CD14-positive monocyte (primary cell): ENCODE measurements around the gene TPR. TPM values are rescaled to one million over a fixed set of nuclear protein-coding genes. Genes with fewer than 3 reads are reported as not detected.

Source experiments
- DNase-seq, 3 donors: peaks; one replicate each; pipeline ENCODE4 v3.0.0-alpha.2; 2011 to 2022
- H2AFZ ChIP-seq: 2 replicates; pipeline ENCODE4 v1.6.0; 2012; ENCODE audit warnings: mild to moderate bottlenecking, low read depth, low read length, inconsistent platforms; ENCODE audit not compliant: insufficient read depth, poor library complexity, severe bottlenecking
- H3K27ac ChIP-seq, 2 donors: 1 replicate in 1 of 2; 2 replicates in 1 of 2; pipeline ENCODE4 v1.5.1; 2012 to 2013; ENCODE audit warnings: low read length in 2 of 2, control low read depth in 1 of 2, inconsistent platforms in 1 of 2, low read depth in 1 of 2, mild to moderate bottlenecking in 1 of 2
- H3K27me3 ChIP-seq, 2 donors: one replicate each; pipeline versions ENCODE4 v1.6.0 to v1.6.1; 2011 to 2013; ENCODE audit warnings: low read length in 2 of 2; ENCODE audit not compliant: control insufficient read depth in 2 of 2, insufficient read depth in 2 of 2
- H3K36me3 ChIP-seq, 2 donors: replicated peaks in 1 of 2; 1 replicate in 1 of 2; 2 replicates in 1 of 2; pipeline versions ENCODE4 v1.5.1 to v1.6.1; 2012 to 2013; ENCODE audit warnings: low read length in 2 of 2, control low read depth in 1 of 2, inconsistent platforms in 1 of 2, mild to moderate bottlenecking in 1 of 2; ENCODE audit not compliant: insufficient read depth in 2 of 2, control insufficient read depth in 1 of 2
- H3K4me1 ChIP-seq, 2 donors: 1 replicate in 1 of 2; 2 replicates in 1 of 2; pipeline versions ENCODE4 v1.5.1 to v1.6.1; 2012 to 2013; ENCODE audit warnings: low read length in 2 of 2, control low read depth in 1 of 2, inconsistent platforms in 1 of 2, mild to moderate bottlenecking in 1 of 2, moderate library complexity in 1 of 2; ENCODE audit not compliant: insufficient read depth in 2 of 2, control insufficient read depth in 1 of 2
- H3K4me2 ChIP-seq: replicated peaks from 2 replicates; pipeline ENCODE3; 2012; ENCODE audit warnings: low read length, moderate library complexity, mild to moderate bottlenecking; ENCODE audit not compliant: poor library complexity, severe bottlenecking; ENCODE audit errors: extremely low read depth
- H3K4me3 ChIP-seq, 3 experiments: fragments of 200-600 bp in 1 of 3; sonication (generic) in 1 of 3; replicated peaks in 1 of 3; 1 replicate in 2 of 3; 2 replicates in 1 of 3; pipeline ENCODE4 v1.5.1; 2011 to 2013; ENCODE audit warnings: low read length in 3 of 3, mild to moderate bottlenecking in 3 of 3, control low read depth in 2 of 3, low read depth in 2 of 3, inconsistent platforms in 1 of 3, moderate library complexity in 1 of 3
- H3K79me2 ChIP-seq: 2 replicates; pipeline ENCODE4 v1.6.0; 2012; ENCODE audit warnings: mild to moderate bottlenecking, control low read depth, inconsistent platforms, low read length, moderate library complexity; ENCODE audit not compliant: insufficient read depth
- H3K9ac ChIP-seq: 2 replicates; pipeline ENCODE4 v1.6.0; 2017; ENCODE audit warnings: low read length, mild to moderate bottlenecking; ENCODE audit not compliant: insufficient read depth, poor library complexity, severe bottlenecking
- H3K9me3 ChIP-seq, 2 donors: replicated peaks in 1 of 2; 1 replicate in 1 of 2; 2 replicates in 1 of 2; pipeline versions ENCODE4 v1.5.1 to v1.6.1; 2012 to 2013; ENCODE audit warnings: low read length in 2 of 2, control low read depth in 1 of 2; ENCODE audit not compliant: control insufficient read depth in 1 of 2, insufficient read depth in 1 of 2
- H4K20me1 ChIP-seq: 2 replicates; pipeline ENCODE4 v1.6.0; 2012; ENCODE audit warnings: mild to moderate bottlenecking, low read length, control low read depth, moderate library complexity; ENCODE audit not compliant: insufficient read depth
- H3K27ac Mint-ChIP-seq, 7 donors: one replicate each; pipeline ENCODE4 v1.8.0; 2020; ENCODE audit warnings: mild to moderate bottlenecking in 7 of 7, mixed read lengths in 7 of 7, moderate library complexity in 6 of 7, inconsistent platforms in 2 of 7
- H3K27me3 Mint-ChIP-seq, 3 donors: one replicate each; pipeline ENCODE4 v1.8.0; 2021 to 2022; ENCODE audit warnings: low read depth in 3 of 3, mild to moderate bottlenecking in 3 of 3, mixed read lengths in 3 of 3, moderate library complexity in 3 of 3, inconsistent platforms in 1 of 3
- H3K36me3 Mint-ChIP-seq, 2 donors: one replicate each; pipeline ENCODE4 v1.8.0; 2020; ENCODE audit warnings: mixed read lengths in 2 of 2, inconsistent platforms in 1 of 2, mild to moderate bottlenecking in 1 of 2
- H3K4me1 Mint-ChIP-seq: one replicate; pipeline ENCODE4 v1.8.0; 2020; ENCODE audit warnings: mild to moderate bottlenecking, mixed read lengths
- H3K4me3 Mint-ChIP-seq, 2 donors: one replicate each; pipeline ENCODE4 v1.8.0; 2020; ENCODE audit warnings: mild to moderate bottlenecking in 2 of 2, mixed read lengths in 2 of 2, moderate library complexity in 1 of 2
- H3K9me3 Mint-ChIP-seq, 7 donors: one replicate each; pipeline ENCODE4 v1.8.0; 2020 to 2022; ENCODE audit warnings: mixed read lengths in 7 of 7, mild to moderate bottlenecking in 6 of 7, moderate library complexity in 6 of 7, inconsistent platforms in 2 of 7
- WGBS: methylation state at CpG from one replicate; pipeline ENCODE4 v1.1.5; 2013; ENCODE audit warnings: missing lambda C conversion rate; ENCODE audit not compliant: insufficient coverage; 5-methylcytosine and 5-hydroxymethylcytosine counted together
- intact Hi-C, 2 donors: fragments of 100-400 bp; cut with micrococcal nuclease; formaldehyde crosslinking; loops; one replicate each; pipeline versions ENCODE4 v1.15.0 to v1.15.1; 2023
- polyA plus RNA-seq, 3 donors: library from polyadenylated mRNA; depleted of rRNA in 1 of 3; unstranded in 2 of 3; stranded (reverse) in 1 of 3; fragments of 300-500 nt in 2 of 3; fragments of >200 nt in 1 of 3; fragmentation: Illumina TruSeq in 2 of 3; gene quantifications; 1 replicate in 2 of 3; 2 replicates in 1 of 3; pipeline ENCODE4 v1.2.3, GENCODE V29; 2012 to 2021
- TF ChIP-seq, protein P1 (sequence below): fragments of 200-600 bp; IDR thresholded peaks from one replicate; pipeline ENCODE4 v1.8.0; 2022; ENCODE audit warnings: antibody characterized with exemption, mild to moderate bottlenecking

The TPR gene
- polyA plus RNA-seq, 3 donors = 4.3 to 23.3 (median 13.2) TPM

DNA sequence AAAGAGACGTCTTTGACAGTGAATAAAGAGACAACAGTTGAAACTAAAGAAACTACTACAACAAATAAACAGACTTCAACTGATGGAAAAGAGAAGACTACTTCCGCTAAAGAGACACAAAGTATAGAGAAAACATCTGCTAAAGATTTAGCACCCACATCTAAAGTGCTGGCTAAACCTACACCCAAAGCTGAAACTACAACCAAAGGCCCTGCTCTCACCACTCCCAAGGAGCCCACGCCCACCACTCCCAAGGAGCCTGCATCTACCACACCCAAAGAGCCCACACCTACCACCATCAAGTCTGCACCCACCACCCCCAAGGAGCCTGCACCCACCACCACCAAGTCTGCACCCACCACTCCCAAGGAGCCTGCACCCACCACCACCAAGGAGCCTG, 68.5 kb downstream of the TPR start:
- Histone ChIP-seq H3K9ac (no peak overlapping the region), H2AFZ (no peak overlapping the region), H3K4me3 (no peak overlapping the region), H3K9me3 (no peaks in the 10 kb centered on the region), H3K36me3 (peaks cover 10 to 15% of the 10 kb centered on the region in 2 donors), H3K79me2 (no peaks in the 10 kb centered on the region), H4K20me1 (no peaks in the 10 kb centered on the region), H3K4me1 (no peaks in the 10 kb centered on the region), H3K4me2 (no peak overlapping the region), H3K27ac (no peak overlapping the region), H3K27me3 (no peaks in the 10 kb centered on the region)
- H3K4me3 Mint-ChIP-seq = no peak overlapping the region
- no peak overlapping the region for H3K27ac Mint-ChIP-seq
- H3K9me3 Mint-ChIP-seq = no peaks in the 10 kb centered on the region
- intact Hi-C loops = no loop called here
- 100% methylated on average over 1 of the region's 3 CpGs for WGBS
- TF ChIP-seq, protein P1, sequence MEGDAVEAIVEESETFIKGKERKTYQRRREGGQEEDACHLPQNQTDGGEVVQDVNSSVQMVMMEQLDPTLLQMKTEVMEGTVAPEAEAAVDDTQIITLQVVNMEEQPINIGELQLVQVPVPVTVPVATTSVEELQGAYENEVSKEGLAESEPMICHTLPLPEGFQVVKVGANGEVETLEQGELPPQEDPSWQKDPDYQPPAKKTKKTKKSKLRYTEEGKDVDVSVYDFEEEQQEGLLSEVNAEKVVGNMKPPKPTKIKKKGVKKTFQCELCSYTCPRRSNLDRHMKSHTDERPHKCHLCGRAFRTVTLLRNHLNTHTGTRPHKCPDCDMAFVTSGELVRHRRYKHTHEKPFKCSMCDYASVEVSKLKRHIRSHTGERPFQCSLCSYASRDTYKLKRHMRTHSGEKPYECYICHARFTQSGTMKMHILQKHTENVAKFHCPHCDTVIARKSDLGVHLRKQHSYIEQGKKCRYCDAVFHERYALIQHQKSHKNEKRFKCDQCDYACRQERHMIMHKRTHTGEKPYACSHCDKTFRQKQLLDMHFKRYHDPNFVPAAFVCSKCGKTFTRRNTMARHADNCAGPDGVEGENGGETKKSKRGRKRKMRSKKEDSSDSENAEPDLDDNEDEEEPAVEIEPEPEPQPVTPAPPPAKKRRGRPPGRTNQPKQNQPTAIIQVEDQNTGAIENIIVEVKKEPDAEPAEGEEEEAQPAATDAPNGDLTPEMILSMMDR = no peak
- peaks cover 2% of the 10 kb centered on the region for H3K4me1 Mint-ChIP-seq
- peaks cover 9 to 12% of the 10 kb centered on the region in 2 donors for H3K36me3 Mint-ChIP-seq
- DNase-seq = no peak
- peaks cover 0 to 1% (median 0%) of the 10 kb centered on the region in 3 donors for H3K27me3 Mint-ChIP-seq

DNA sequence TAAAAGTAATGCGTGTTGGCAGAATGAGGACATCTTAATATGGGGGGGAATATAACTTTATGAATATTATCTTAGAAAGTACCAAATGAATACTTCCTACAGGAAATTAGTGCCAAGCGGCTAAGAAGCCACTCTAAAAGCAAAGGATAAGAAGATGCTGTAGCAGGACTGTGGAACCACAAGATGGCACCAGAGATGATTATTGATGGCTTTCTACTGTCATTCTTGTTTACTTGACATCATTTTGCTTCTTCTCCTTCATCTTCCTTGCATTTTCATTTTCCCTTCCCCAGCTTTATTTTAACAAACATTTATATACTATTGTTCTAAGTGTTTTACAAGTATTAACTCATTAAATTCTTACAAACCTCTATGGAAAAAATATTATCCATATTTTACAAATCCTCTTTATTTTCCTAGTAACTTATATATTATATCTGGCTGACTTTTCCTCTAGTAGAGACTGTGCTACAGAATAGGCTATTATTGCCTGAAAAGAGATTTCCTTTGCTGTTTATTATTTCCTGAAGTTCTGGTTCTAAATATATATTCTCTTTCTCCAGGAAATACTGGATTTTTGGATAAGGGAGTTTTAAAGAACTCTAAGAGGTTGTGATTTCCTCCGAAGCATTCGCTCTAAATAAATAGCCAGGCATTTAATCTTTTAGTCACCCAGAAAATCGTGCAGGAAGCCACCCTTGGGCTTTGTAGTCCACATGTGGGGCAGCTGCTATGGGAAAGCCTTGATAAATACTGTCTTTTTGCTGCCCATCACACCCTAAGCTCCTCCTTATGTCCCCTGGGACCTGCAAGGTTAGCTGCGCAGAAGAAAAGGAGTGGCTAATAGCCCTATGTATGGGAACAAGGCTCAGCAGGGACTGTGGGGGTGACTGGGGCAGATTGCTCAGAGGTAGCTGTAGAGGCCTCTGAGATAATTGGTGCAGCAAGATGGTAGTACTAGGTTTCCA, 69.8 kb downstream of the TPR start:
- Histone ChIP-seq H2AFZ (no peak overlapping the region), H3K9me3 (no peaks in the 10 kb centered on the region), H3K36me3 (peaks cover 2% of the 10 kb centered on the region in 2 donors), H4K20me1 (no peaks in the 10 kb centered on the region), H3K9ac (no peak overlapping the region), H3K27me3 (no peaks in the 10 kb centered on the region), H3K4me2 (no peak overlapping the region), H3K27ac (no peak overlapping the region), H3K4me3 (no peak overlapping the region), H3K4me1 (no peaks in the 10 kb centered on the region), H3K79me2 (no peaks in the 10 kb centered on the region)
- Mint-ChIP-seq H3K27ac (peak overlapping the region in 1 of 7 donors; percentile 22), H3K4me1 (peaks cover 2% of the 10 kb centered on the region), H3K9me3 (no peaks in the 10 kb centered on the region), H3K36me3 (peaks cover 0 to 6% of the 10 kb centered on the region in 2 donors), H3K4me3 (no peak overlapping the region), H3K27me3 (peaks cover 0 to 1% (median 0%) of the 10 kb centered on the region in 3 donors)
- intact Hi-C loops = no loop called here
- TF ChIP-seq, protein P1 = peak; percentile 67
- WGBS = no CpG with 5 or more reads among the region's 6 CpGs
- peak in 1 of 3 donors; percentile 3 for DNase-seq
